Activated naive CD8-positive, alpha-beta T cell (primary cell): ENCODE data around the gene BRAP.
"Not testable (repeated sequence)": the region's sequence is repeated elsewhere in the genome, so short reads cannot be mapped to it uniquely, and the experiment has no call there.

Experiments
- H3K27ac Mint-ChIP-seq: one replicate; pipeline ENCODE4 v1.8.0; 2021; ENCODE audit warnings: mixed read lengths
- H3K27me3 Mint-ChIP-seq: one replicate; pipeline ENCODE4 v1.8.0; 2021; ENCODE audit warnings: mixed read lengths
- H3K36me3 Mint-ChIP-seq: one replicate; pipeline ENCODE4 v1.8.0; 2021; ENCODE audit warnings: mixed read lengths
- H3K4me1 Mint-ChIP-seq: one replicate; pipeline ENCODE4 v1.8.0; 2021; ENCODE audit warnings: low read depth, mixed read lengths
- H3K4me3 Mint-ChIP-seq: one replicate; pipeline ENCODE4 v1.8.0; 2021; ENCODE audit warnings: mild to moderate bottlenecking, mixed read lengths
- H3K9me3 Mint-ChIP-seq: one replicate; pipeline ENCODE4 v1.8.0; 2021; ENCODE audit warnings: low read depth, mixed read lengths

Gene BRAP

GRCh38 chr12:111605911-111606766 lies 79.6 kb downstream of the BRAP start:
- no peaks in the 10 kb centered on the region for H3K9me3 Mint-ChIP-seq
- no peak overlapping the region for H3K4me3 Mint-ChIP-seq
- H3K4me1 Mint-ChIP-seq = no peaks in the 10 kb centered on the region
- no peak overlapping the region for H3K27ac Mint-ChIP-seq
- H3K27me3 Mint-ChIP-seq = no peaks in the 10 kb centered on the region
- no peaks in the 10 kb centered on the region for H3K36me3 Mint-ChIP-seq

- not testable (repeated sequence) for H3K27me3 Mint-ChIP-seq, H3K4me1 Mint-ChIP-seq, H3K9me3 Mint-ChIP-seq, H3K4me3 Mint-ChIP-seq, H3K27ac Mint-ChIP-seq, H3K36me3 Mint-ChIP-seq
Observed at GRCh38 chr12:111602857-111603256, 82.9 kb downstream of the BRAP start.

GRCh38 chr12:111602348-111602747 lies 83.4 kb downstream of the BRAP start:
- Mint-ChIP-seq H3K9me3 (no peaks in the 10 kb centered on the region), H3K4me1 (peaks cover 7% of the 10 kb centered on the region), H3K36me3 (no peaks in the 10 kb centered on the region), H3K27ac (no peak overlapping the region), H3K27me3 (no peaks in the 10 kb centered on the region), H3K4me3 (no peak overlapping the region)

DNA sequence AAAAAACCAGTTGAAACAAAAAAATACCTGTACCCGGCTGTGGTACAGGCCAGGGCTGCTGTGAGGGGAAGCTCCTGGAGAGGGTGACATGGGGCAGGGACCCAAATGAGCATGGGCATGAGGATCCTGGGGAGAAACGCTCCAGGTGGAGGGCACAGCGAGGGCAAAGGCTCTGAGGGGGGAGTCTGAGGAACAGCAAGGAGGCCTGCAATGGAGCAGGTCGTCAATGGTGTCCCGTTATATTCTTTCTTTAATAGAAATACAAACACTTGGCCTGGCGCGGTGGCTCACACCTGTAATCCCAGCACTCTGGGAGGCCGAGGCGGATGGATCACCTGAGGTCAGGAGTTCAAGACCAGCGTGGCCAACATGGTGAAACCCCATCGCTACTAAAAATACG lies 84.8 kb downstream of the BRAP start:
- H3K4me3 Mint-ChIP-seq, H3K27ac Mint-ChIP-seq: not testable (repeated sequence)

GRCh38 chr12:111600205-111600642 lies 85.5 kb downstream of the BRAP start:
- no peaks in the 10 kb centered on the region for H3K36me3 Mint-ChIP-seq
- peak overlapping the region; percentile 90 for H3K4me3 Mint-ChIP-seq
- no peaks in the 10 kb centered on the region for H3K9me3 Mint-ChIP-seq
- no peaks in the 10 kb centered on the region for H3K27me3 Mint-ChIP-seq
- peaks cover 20% of the 10 kb centered on the region for H3K4me1 Mint-ChIP-seq
- H3K27ac Mint-ChIP-seq = peak overlapping the region; percentile 90

More for the DNA sequence above, 84.8 kb downstream of the BRAP start:
- H3K9me3 Mint-ChIP-seq, H3K36me3 Mint-ChIP-seq, H3K27me3 Mint-ChIP-seq: not testable (repeated sequence)
- H3K4me1 Mint-ChIP-seq = peaks cover 17% of the 10 kb centered on the region

- H3K4me3 Mint-ChIP-seq = peak overlapping the region; percentile 90
- no peaks in the 10 kb centered on the region for H3K27me3 Mint-ChIP-seq
- peak overlapping the region; percentile 90 for H3K27ac Mint-ChIP-seq
- H3K9me3 Mint-ChIP-seq = no peaks in the 10 kb centered on the region
- H3K36me3 Mint-ChIP-seq = no peaks in the 10 kb centered on the region
- peaks cover 26% of the 10 kb centered on the region for H3K4me1 Mint-ChIP-seq
Observed at GRCh38 chr12:111599453-111600204, 86.1 kb downstream of the BRAP start.

- H3K4me1 Mint-ChIP-seq = peaks cover 33% of the 10 kb centered on the region
Observed at GRCh38 chr12:111598637-111599452, 86.9 kb downstream of the BRAP start, which contains the start of gene ATXN2. Gene ATXN2 (minus strand): TSS chr12:111599315. CDS start chr12:111599034, 281 bp downstream.

DNA sequence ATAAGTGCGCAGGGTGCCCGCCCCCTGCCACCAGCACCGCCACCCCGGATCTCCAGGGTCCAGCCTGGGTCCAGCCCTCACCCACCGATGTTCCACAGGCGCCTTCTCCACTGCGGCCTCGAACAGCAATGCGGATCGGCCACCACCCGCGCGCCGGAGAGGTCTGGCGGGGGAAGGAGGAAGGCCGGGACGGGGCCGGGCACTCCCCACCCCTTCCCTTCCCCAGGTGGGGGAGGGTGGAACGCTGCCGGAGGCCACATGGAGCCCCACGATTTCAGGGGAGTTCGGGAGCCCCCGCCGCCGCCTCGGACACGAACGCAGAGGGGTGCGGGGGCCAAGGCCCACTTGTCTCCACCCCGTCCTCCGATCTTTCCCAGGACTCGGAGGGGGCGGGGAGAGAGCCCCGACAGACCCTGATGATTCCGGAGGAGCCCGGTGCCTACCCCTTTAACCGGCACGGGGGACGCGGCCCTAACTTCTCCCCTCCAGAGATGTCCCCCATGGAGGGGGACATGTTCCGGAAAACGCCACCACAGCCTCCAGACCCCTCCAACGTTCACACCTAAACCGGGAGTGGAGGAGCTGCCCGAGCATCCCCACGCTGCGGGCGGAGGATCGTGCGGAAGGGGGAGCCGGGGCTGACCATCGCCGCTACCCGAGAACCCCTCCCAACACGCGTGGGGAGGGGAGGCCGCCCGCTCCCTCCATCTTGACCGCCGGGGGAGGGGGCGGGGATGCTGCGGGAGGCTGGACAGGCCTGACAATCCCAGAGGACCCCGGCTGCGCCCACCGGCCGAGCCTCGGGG lies 87.7 kb downstream of the BRAP start:
- no peaks in the 10 kb centered on the region for H3K36me3 Mint-ChIP-seq
- H3K4me1 Mint-ChIP-seq = peaks cover 34% of the 10 kb centered on the region
- H3K27ac Mint-ChIP-seq = peak overlapping the region; percentile 81
- no peaks in the 10 kb centered on the region for H3K9me3 Mint-ChIP-seq
- no peaks in the 10 kb centered on the region for H3K27me3 Mint-ChIP-seq
- H3K4me3 Mint-ChIP-seq = peak overlapping the region; percentile 92

More at GRCh38 chr12:111598637-111599452, 86.9 kb downstream of the BRAP start, which contains the start of gene ATXN2:
- Mint-ChIP-seq H3K36me3 (no peaks in the 10 kb centered on the region), H3K9me3 (no peaks in the 10 kb centered on the region), H3K27ac (peak within 1 kb of the TSS; percentile 90), H3K27me3 (no peaks in the 10 kb centered on the region), H3K4me3 (peak within 1 kb of the TSS; percentile 92)

DNA sequence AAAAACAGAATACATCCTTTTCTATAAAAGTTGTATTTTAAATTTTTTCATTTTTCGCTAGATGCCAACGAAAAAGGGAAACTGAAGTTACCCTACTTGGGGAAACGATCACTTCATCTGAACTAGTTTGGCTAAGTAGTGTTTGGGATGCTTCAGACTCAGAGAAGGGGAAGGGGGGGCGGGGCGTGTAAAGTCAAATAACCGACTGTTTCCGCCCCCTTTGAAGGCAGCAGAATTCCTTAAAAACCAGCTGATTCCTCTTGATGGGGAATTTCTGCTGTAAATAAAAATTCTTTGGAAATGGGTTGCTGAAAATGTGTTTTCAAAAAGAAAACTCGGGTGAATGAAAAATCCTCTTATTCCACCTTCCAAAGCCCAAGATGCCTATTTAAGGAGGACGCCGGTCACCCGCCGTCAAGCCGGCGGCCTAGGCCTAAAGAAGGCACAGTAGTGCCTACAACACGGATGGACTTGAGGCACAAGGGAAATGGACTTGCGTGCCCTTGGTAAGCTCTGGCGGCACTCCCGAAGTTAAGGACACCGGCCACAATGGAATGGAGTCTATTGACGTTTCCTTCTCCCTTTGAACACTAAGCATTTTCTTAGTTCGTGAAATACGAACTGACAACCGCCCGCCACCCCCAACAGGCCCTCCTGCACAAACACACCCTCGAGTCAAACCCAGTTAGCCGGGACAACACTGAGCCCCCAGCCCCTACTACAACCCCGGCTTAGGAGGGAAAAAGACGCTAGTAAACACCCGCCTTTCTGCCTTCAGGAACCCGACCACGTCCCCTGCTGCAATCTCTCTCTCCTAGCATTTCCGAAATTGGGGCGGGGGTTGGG lies 88.5 kb downstream of the BRAP start:
- H3K27ac Mint-ChIP-seq = peak overlapping the region; percentile 81
- no peaks in the 10 kb centered on the region for H3K9me3 Mint-ChIP-seq
- peaks cover 37% of the 10 kb centered on the region for H3K4me1 Mint-ChIP-seq
- no peaks in the 10 kb centered on the region for H3K27me3 Mint-ChIP-seq
- H3K36me3 Mint-ChIP-seq = no peaks in the 10 kb centered on the region
- H3K4me3 Mint-ChIP-seq = peak overlapping the region; percentile 92

GRCh38 chr12:111595341-111595835 lies 90.4 kb downstream of the BRAP start:
- not testable (repeated sequence) for H3K27me3 Mint-ChIP-seq, H3K9me3 Mint-ChIP-seq, H3K27ac Mint-ChIP-seq, H3K36me3 Mint-ChIP-seq
- H3K4me3 Mint-ChIP-seq = peak overlapping the region; percentile 18
- H3K4me1 Mint-ChIP-seq = peaks cover 39% of the 10 kb centered on the region
